Measurements from ENCODE around the gene RBMS1.

- TF ChIP-seq, protein P1, sequence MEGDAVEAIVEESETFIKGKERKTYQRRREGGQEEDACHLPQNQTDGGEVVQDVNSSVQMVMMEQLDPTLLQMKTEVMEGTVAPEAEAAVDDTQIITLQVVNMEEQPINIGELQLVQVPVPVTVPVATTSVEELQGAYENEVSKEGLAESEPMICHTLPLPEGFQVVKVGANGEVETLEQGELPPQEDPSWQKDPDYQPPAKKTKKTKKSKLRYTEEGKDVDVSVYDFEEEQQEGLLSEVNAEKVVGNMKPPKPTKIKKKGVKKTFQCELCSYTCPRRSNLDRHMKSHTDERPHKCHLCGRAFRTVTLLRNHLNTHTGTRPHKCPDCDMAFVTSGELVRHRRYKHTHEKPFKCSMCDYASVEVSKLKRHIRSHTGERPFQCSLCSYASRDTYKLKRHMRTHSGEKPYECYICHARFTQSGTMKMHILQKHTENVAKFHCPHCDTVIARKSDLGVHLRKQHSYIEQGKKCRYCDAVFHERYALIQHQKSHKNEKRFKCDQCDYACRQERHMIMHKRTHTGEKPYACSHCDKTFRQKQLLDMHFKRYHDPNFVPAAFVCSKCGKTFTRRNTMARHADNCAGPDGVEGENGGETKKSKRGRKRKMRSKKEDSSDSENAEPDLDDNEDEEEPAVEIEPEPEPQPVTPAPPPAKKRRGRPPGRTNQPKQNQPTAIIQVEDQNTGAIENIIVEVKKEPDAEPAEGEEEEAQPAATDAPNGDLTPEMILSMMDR (IDR thresholded peaks at IDR 0.05): no peak
- TF ChIP-seq POLR2A (IDR thresholded peaks at IDR 0.05): no peak
Observed at GRCh38 chr2:160371251-160372009, 122.2 kb downstream of the RBMS1 start.
